ENCODE results near the gene KLHL18.

The KLHL18 gene

DNA sequence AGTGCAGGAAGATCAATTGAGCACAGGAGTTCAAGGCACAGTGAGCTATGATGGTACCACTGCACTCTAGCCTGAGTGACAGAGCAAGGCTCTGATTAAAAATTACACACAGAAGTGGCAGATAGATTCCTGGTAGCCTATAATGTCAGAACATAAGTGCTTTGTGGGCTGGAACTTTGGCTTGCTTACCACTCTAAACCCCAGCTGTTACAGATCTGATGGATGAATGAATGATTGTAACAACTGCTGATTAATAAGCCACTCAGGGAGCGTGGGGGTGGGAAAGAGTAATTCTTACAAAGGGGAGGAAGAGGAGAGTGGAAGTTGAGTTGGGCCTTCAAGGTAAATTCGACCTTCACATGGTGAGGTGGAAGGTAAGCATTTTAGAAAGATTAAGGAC lies 57.2 kb downstream of the KLHL18 start:
- Histone ChIP-seq H3K36me3 (ENCODE audit: control insufficient read depth, insufficient read depth, low read length) (peaks cover 40% of the 10 kb centered on the region), H3K27me3 (replicated peaks; ENCODE audit: control insufficient read depth, insufficient read depth, low read length) (no peaks in the 10 kb centered on the region), H3K4me3 (replicated peaks; ENCODE audit: low read depth, low read length) (no peak overlapping the region)
- no peak for DNase-seq (ENCODE audit: extremely low read depth, insufficient read length)
- TF ChIP-seq, protein P1, sequence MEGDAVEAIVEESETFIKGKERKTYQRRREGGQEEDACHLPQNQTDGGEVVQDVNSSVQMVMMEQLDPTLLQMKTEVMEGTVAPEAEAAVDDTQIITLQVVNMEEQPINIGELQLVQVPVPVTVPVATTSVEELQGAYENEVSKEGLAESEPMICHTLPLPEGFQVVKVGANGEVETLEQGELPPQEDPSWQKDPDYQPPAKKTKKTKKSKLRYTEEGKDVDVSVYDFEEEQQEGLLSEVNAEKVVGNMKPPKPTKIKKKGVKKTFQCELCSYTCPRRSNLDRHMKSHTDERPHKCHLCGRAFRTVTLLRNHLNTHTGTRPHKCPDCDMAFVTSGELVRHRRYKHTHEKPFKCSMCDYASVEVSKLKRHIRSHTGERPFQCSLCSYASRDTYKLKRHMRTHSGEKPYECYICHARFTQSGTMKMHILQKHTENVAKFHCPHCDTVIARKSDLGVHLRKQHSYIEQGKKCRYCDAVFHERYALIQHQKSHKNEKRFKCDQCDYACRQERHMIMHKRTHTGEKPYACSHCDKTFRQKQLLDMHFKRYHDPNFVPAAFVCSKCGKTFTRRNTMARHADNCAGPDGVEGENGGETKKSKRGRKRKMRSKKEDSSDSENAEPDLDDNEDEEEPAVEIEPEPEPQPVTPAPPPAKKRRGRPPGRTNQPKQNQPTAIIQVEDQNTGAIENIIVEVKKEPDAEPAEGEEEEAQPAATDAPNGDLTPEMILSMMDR (IDR thresholded peaks at IDR 0.05; ENCODE audit: insufficient read depth, low read length, poor library complexity, severe bottlenecking), result no peak

DNA sequence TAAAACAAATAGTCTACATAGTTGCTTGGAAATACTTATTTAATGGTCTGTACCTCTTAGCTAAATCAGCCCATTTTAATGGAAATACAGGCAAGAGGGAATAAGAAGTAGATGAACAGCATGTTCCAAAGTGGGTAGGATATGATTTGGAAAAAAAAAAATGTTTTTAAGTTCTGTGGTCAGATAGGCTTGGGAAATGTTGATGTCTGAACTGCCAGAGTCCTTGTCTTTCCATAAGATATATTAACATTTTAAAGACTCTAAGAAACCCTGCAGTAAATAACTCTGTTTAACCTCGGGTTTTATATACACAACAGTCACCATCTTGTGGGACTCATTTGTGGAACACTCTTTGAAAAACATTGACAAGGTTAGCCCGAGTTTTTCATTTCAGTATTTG lies 58.1 kb downstream of the KLHL18 start:
- Histone ChIP-seq H3K27me3 (replicated peaks; ENCODE audit: control insufficient read depth, insufficient read depth, low read length) (no peaks in the 10 kb centered on the region), H3K36me3 (ENCODE audit: control insufficient read depth, insufficient read depth, low read length) (peaks cover 42% of the 10 kb centered on the region), H3K4me3 (replicated peaks; ENCODE audit: low read depth, low read length) (no peak overlapping the region)
- no peak for DNase-seq (ENCODE audit: extremely low read depth, insufficient read length)
- TF ChIP-seq, protein P1 (IDR thresholded peaks at IDR 0.05; ENCODE audit: insufficient read depth, low read length, poor library complexity, severe bottlenecking), result no peak

DNA sequence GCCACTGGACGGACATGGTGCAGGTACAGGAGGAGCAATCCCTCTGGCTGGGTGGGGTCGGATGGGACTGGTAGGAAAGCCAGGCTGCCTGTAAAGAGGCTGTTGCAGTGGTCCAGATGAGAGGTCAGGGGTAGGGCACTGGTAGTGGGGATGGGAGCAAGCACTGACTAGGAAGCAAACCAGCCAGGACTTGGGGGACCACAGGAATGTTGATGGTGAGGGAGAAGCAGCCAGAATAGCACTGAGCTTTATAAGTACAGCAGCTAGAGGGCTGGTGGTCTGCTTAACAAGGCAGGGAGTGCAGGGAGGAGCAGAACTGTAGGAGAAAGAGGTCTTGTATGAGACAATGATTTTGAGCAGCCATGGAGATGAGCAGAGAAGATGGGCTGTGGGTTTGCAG lies 59.4 kb downstream of the KLHL18 start:
- no peak overlapping the region for H3K4me3 ChIP-seq (replicated peaks; ENCODE audit: low read depth, low read length)
- TF ChIP-seq, protein P1 (IDR thresholded peaks at IDR 0.05; ENCODE audit: insufficient read depth, low read length, poor library complexity, severe bottlenecking), result no peak
- no peak for DNase-seq (ENCODE audit: extremely low read depth, insufficient read length)
- peaks cover 33% of the 10 kb centered on the region for H3K36me3 ChIP-seq (ENCODE audit: control insufficient read depth, insufficient read depth, low read length)
- no peaks in the 10 kb centered on the region for H3K27me3 ChIP-seq (replicated peaks; ENCODE audit: control insufficient read depth, insufficient read depth, low read length)

DNA sequence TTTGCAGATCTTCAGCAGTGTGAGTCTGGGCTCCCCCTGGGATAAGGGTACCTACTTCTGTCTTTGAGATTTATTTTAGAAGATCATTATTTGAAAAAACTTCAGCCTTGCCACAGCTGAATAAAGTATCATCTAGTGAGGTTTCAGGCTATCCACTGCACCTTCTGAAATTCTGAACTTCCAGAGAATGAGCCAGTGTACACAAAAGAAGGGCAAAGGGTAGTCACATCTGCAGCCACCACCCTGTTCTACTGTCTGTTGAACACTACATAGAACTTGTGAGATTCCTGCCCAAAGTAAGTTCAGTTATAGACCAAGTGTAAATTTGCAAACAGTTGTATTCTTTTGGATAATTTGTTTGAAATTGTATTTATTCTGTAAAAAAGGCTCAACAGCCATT lies 60.1 kb downstream of the KLHL18 start:
- Histone ChIP-seq H3K27me3 (replicated peaks; ENCODE audit: control insufficient read depth, insufficient read depth, low read length) (no peaks in the 10 kb centered on the region), H3K36me3 (ENCODE audit: control insufficient read depth, insufficient read depth, low read length) (peaks cover 28% of the 10 kb centered on the region), H3K4me3 (replicated peaks; ENCODE audit: low read depth, low read length) (no peak overlapping the region)
- TF ChIP-seq, protein P1 (IDR thresholded peaks at IDR 0.05; ENCODE audit: insufficient read depth, low read length, poor library complexity, severe bottlenecking), result no peak
- no peak for DNase-seq (ENCODE audit: extremely low read depth, insufficient read length)

DNA sequence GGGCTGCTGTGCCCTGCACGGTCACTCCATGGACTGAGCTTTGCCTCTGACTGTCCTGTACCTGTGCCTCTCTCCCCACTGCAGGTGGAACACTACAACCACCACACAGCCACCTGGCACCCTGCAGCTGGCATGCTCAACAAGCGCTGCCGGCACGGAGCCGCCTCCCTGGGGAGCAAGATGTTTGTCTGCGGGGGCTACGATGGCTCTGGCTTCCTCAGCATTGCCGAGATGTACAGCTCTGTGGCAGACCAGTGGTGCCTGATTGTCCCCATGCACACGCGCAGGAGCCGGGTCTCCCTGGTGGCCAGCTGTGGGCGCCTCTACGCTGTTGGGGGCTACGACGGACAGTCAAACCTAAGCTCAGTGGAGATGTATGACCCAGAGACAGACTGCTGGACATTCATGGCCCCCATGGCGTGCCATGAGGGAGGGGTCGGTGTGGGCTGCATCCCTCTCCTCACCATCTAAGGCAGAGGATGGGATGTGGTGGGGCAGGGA lies 60.8 kb downstream of the KLHL18 start:
- TF ChIP-seq, protein P1 (IDR thresholded peaks at IDR 0.05; ENCODE audit: insufficient read depth, low read length, poor library complexity, severe bottlenecking), result no peak
- no peaks in the 10 kb centered on the region for H3K27me3 ChIP-seq (replicated peaks; ENCODE audit: control insufficient read depth, insufficient read depth, low read length)
- peaks cover 25% of the 10 kb centered on the region for H3K36me3 ChIP-seq (ENCODE audit: control insufficient read depth, insufficient read depth, low read length)
- no peak for DNase-seq (ENCODE audit: extremely low read depth, insufficient read length)
- H3K4me3 ChIP-seq (replicated peaks; ENCODE audit: low read depth, low read length), result no peak overlapping the region

DNA sequence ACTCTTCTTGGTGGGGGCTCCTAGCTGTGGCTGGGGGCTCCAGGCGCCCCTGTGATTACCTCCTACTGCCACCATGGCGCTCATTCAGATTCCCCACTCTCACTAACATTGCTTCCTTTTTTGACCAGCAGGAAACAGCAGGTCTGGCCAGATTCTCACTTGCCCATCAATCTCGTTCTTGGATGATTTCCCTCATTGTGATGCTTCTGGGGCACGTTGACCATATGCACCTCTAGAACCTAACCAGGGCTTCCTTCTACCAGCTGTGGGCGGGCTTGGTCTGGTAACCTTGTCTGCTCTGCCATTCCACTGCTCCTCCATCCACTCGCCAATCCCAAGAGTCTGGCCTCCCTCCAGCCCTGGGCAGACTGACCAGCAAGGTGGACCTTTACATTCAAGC lies 62.2 kb downstream of the KLHL18 start:
- no peak for DNase-seq (ENCODE audit: extremely low read depth, insufficient read length)

More for the DNA sequence above, 62.2 kb downstream of the KLHL18 start:
- Histone ChIP-seq H3K4me3 (replicated peaks; ENCODE audit: low read depth, low read length) (no peak overlapping the region), H3K36me3 (ENCODE audit: control insufficient read depth, insufficient read depth, low read length) (peaks cover 20% of the 10 kb centered on the region), H3K27me3 (replicated peaks; ENCODE audit: control insufficient read depth, insufficient read depth, low read length) (no peaks in the 10 kb centered on the region)
- TF ChIP-seq, protein P1 (IDR thresholded peaks at IDR 0.05; ENCODE audit: insufficient read depth, low read length, poor library complexity, severe bottlenecking), result no peak
